ENCODE results near the gene SELENOM. TPM values are rescaled to one million over a fixed set of nuclear protein-coding genes. Genes with fewer than 3 reads are reported as not detected.

The SELENOM gene
- total RNA-seq, 1 donor from 2014 or later = 6.4 TPM

- Mint-ChIP-seq H3K4me1 (ENCODE audit: low read depth) (no peaks in the 10 kb centered on the region), H3K27me3 (ENCODE audit: insufficient read depth) (no peaks in the 10 kb centered on the region), H3K9me3 (no peaks in the 10 kb centered on the region), H3K36me3 (ENCODE audit: low read depth) (peaks cover 4% of the 10 kb centered on the region), H3K27ac (no peak overlapping the region), H3K4me3 (no peak overlapping the region)
- intact Hi-C loops (cut with micrococcal nuclease) = no loop called here
- DNase-seq (ENCODE audit: low spot score) = no peak
Observed at GRCh38 chr22:31091106-31091975, 16.0 kb downstream of the SELENOM start.

DNA sequence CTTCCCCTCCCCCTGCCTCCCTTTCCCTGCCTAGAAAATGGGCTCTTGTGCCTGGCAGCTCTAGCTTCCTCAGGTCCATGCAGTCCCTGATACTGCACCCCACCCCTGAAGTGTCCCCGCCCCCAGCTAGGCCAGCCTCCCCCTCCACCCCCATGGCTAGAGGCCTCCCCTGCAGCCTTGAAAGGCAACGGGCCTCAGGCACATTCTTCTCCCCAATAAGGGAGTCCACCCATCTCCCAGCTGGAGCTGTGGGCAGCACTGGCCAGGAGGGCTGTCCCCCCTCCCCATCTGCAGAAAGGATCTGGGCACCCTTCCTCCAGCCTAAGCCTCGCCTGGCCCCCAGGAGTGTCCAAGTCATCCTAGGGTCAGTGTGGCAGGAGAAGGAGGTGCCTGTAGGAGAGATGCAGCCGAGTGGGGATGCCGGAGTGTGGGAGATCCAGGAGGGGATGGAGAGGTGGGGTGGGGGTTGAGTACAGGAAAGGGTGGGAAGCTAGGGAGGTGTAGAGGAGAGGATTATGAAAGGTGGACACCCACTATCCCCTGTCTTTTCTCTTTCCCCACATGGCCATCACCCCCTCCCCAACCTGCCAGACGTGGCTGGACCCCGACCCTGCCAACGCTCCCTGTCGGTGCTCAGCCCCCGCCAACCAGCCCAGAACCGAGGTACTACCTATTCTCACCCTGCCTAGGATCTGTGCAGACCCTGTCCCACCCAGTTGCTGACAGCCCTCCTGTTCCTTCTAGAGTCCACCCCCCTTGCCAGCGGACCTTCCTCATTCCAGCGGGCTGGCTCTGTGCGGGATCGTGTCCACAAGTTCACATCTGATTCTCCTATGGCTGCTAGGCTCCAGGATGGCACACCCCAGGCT is 16.9 kb downstream of the SELENOM start:
- H3K27me3 Mint-ChIP-seq (ENCODE audit: insufficient read depth) = no peaks in the 10 kb centered on the region

GRCh38 chr22:31089160-31090100 is 17.9 kb downstream of the SELENOM start:
- H3K27ac Mint-ChIP-seq = no peak overlapping the region
- no peaks in the 10 kb centered on the region for H3K9me3 Mint-ChIP-seq
- no peaks in the 10 kb centered on the region for H3K27me3 Mint-ChIP-seq (ENCODE audit: insufficient read depth)
- no peak for DNase-seq (ENCODE audit: low spot score)
- H3K4me3 Mint-ChIP-seq = no peak overlapping the region
- intact Hi-C loops (cut with micrococcal nuclease) = loop anchor here (1.0 to 10.0 kb wide), 3 partner anchors 60 to 855 kb away; partner anchors contain the start of gene YWHAH
- peaks cover under 1% of the 10 kb centered on the region for H3K4me1 Mint-ChIP-seq (ENCODE audit: low read depth)
- no peaks in the 10 kb centered on the region for H3K36me3 Mint-ChIP-seq (ENCODE audit: low read depth)

More for the DNA sequence above, 16.9 kb downstream of the SELENOM start:
- DNase-seq (ENCODE audit: low spot score) = no peak
- no peaks in the 10 kb centered on the region for H3K4me1 Mint-ChIP-seq (ENCODE audit: low read depth)
- H3K36me3 Mint-ChIP-seq (ENCODE audit: low read depth) = no peaks in the 10 kb centered on the region
- intact Hi-C loops (cut with micrococcal nuclease) = no loop called here
- H3K9me3 Mint-ChIP-seq = no peaks in the 10 kb centered on the region
- no peak overlapping the region for H3K27ac Mint-ChIP-seq
- no peak overlapping the region for H3K4me3 Mint-ChIP-seq

- Mint-ChIP-seq H3K36me3 (ENCODE audit: low read depth) (no peaks in the 10 kb centered on the region), H3K4me1 (ENCODE audit: low read depth) (peaks cover 11% of the 10 kb centered on the region), H3K27ac (no peak overlapping the region), H3K4me3 (no peak overlapping the region), H3K27me3 (ENCODE audit: insufficient read depth) (no peaks in the 10 kb centered on the region), H3K9me3 (no peaks in the 10 kb centered on the region)
- intact Hi-C loops (cut with micrococcal nuclease) = loop anchor here (10.0 kb wide), 1 partner anchor 856 kb away; the partner anchor contains the start of gene YWHAH
- DNase-seq (ENCODE audit: low spot score) = no peak
Observed at GRCh38 chr22:31088233-31088986, 19.0 kb downstream of the SELENOM start.

DNA sequence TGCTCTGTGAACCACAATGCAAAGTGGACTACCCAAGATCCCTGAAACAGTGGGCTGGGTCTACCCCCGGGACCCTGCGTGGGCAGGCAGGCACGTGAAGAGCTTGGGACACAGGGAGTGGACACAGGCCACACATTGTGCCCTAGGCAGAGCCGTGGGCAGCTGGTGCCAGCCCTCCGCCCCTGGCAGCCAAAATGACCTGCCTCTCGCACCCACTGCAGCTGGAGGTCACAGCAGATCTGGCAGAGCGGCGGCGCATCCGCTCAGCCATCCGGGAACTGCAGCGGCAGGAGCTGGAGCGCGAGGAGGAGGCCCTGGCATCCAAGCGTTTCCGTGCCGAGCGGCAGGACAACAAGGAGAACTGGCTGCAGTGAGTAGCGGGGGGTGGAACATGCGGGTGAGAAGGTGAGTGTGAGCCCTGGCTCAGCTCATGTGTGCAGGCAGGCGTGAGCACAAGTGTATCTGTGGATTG is 19.6 kb downstream of the SELENOM start:
- peaks cover 17% of the 10 kb centered on the region for H3K4me1 Mint-ChIP-seq (ENCODE audit: low read depth)
- H3K36me3 Mint-ChIP-seq (ENCODE audit: low read depth) = no peaks in the 10 kb centered on the region
- H3K4me3 Mint-ChIP-seq = no peak overlapping the region
- DNase-seq (ENCODE audit: low spot score) = no peak
- intact Hi-C loops (cut with micrococcal nuclease) = loop anchor here (10.0 kb wide), 1 partner anchor 857 kb away; the partner anchor contains the start of gene YWHAH
- H3K9me3 Mint-ChIP-seq = no peaks in the 10 kb centered on the region
- no peaks in the 10 kb centered on the region for H3K27me3 Mint-ChIP-seq (ENCODE audit: insufficient read depth)
- H3K27ac Mint-ChIP-seq = no peak overlapping the region

GRCh38 chr22:31086703-31087330 is 20.6 kb downstream of the SELENOM start:
- Mint-ChIP-seq H3K27me3 (ENCODE audit: insufficient read depth) (no peaks in the 10 kb centered on the region), H3K27ac (no peak overlapping the region), H3K36me3 (ENCODE audit: low read depth) (no peaks in the 10 kb centered on the region), H3K9me3 (no peaks in the 10 kb centered on the region), H3K4me1 (ENCODE audit: low read depth) (peaks cover 27% of the 10 kb centered on the region), H3K4me3 (peak overlapping the region; percentile 92)
- no peak for DNase-seq (ENCODE audit: low spot score)
- intact Hi-C loops (cut with micrococcal nuclease) = loop anchor here (10.0 kb wide), 1 partner anchor 858 kb away; the partner anchor contains the start of gene YWHAH

DNA sequence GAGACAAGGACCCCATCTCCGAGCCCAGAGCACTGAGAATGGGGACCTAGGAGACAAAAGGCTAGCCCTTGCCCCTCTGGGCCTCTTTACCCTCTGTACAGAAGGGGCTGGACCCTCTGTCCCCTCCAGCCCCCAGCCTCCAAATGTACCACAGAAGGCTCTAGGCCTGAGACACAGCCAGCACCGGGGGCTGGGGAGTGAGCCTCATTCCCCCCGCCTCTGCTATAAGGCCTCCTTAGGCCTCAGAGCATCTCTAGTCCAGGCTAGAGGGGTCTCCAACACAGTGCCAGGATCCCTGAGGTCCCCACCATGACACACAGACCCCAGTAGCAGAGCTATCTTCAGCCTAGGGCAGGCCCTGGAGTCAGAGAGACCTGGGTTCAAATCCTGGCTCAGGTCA is 21.4 kb downstream of the SELENOM start:
- Mint-ChIP-seq H3K27me3 (ENCODE audit: insufficient read depth) (no peaks in the 10 kb centered on the region), H3K4me3 (peak overlapping the region; percentile 92), H3K27ac (no peak overlapping the region), H3K4me1 (ENCODE audit: low read depth) (peaks cover 34% of the 10 kb centered on the region), H3K9me3 (no peaks in the 10 kb centered on the region), H3K36me3 (ENCODE audit: low read depth) (no peaks in the 10 kb centered on the region)
- intact Hi-C loops (cut with micrococcal nuclease) = loop anchor here (1.0 to 10.0 kb wide), 4 partner anchors 74 to 859 kb away; partner anchors contain the start of genes PIK3IP1, RNF185 and YWHAH
- DNase-seq (ENCODE audit: low spot score) = no peak

DNA sequence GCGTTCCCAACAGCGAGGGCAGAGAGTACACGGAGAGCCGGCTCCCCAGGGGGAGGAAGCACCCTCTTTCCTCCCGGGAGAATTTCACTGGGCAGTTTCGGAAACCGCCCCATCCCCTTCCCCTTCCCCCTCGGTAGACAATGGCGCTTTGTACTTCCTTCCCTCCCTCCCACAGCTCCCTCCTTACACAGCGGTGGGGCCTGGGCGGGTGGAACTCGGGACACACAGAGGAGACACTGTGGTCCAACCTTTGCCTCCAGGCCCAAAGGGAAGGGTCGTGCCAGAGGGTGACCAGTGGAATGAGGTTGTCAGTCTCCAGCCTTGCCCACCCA is 21.9 kb downstream of the SELENOM start:
- intact Hi-C loops (cut with micrococcal nuclease) = loop anchor here (1.0 to 10.0 kb wide), 4 partner anchors 75 to 859 kb away; partner anchors contain the start of genes PIK3IP1, RNF185 and YWHAH
- DNase-seq (ENCODE audit: low spot score) = no peak
- peak overlapping the region; percentile 92 for H3K4me3 Mint-ChIP-seq
- peaks cover 38% of the 10 kb centered on the region for H3K4me1 Mint-ChIP-seq (ENCODE audit: low read depth)
- H3K36me3 Mint-ChIP-seq (ENCODE audit: low read depth) = no peaks in the 10 kb centered on the region
- H3K27me3 Mint-ChIP-seq (ENCODE audit: insufficient read depth) = no peaks in the 10 kb centered on the region
- peak overlapping the region; percentile 88 for H3K27ac Mint-ChIP-seq
- H3K9me3 Mint-ChIP-seq = no peaks in the 10 kb centered on the region

DNA sequence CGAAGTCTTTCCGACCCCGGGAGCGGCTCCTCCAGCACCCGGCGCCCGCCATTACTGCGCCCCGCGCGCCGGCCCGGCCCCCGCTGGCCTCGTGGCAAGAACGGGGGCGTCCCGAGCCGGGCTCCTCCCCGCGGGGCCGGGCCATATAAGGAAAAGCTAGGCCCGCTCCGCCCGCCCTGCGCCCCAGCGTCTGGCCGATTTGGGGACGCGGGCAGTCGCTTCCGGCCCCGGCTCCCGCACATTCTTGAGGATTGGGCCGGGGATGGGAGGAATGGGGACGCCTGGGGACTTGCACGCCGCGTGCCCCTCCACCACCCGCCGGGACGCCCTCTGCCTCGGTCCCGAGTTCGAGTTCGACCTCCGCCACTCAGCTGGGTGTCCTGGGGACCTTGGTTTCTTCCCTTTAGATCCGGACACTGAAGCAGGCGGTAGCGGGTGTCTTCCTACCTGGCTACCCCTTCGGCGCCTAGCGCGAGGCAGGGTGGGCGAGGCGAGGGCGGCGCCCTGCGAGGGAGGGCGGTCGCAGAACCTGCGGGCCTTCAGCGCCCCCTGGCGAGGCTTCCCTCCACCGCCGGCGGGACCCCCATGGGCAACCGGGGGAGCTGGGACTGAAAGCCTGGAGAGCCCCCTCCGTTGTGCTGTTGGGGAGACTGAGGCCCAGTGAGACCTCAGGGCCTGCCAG is 22.4 kb downstream of the SELENOM start:
- Mint-ChIP-seq H3K36me3 (ENCODE audit: low read depth) (no peaks in the 10 kb centered on the region), H3K9me3 (no peaks in the 10 kb centered on the region), H3K4me1 (ENCODE audit: low read depth) (peaks cover 40% of the 10 kb centered on the region), H3K4me3 (peak overlapping the region; percentile 92), H3K27me3 (ENCODE audit: insufficient read depth) (no peaks in the 10 kb centered on the region), H3K27ac (peak overlapping the region; percentile 88)
- peak; percentile 84 for DNase-seq (ENCODE audit: low spot score)
- intact Hi-C loops (cut with micrococcal nuclease) = loop anchor here (1.0 to 10.0 kb wide), 8 partner anchors 22 to 860 kb away; partner anchors contain the start of genes PIK3IP1, RNF185, SELENOM and YWHAH

DNA sequence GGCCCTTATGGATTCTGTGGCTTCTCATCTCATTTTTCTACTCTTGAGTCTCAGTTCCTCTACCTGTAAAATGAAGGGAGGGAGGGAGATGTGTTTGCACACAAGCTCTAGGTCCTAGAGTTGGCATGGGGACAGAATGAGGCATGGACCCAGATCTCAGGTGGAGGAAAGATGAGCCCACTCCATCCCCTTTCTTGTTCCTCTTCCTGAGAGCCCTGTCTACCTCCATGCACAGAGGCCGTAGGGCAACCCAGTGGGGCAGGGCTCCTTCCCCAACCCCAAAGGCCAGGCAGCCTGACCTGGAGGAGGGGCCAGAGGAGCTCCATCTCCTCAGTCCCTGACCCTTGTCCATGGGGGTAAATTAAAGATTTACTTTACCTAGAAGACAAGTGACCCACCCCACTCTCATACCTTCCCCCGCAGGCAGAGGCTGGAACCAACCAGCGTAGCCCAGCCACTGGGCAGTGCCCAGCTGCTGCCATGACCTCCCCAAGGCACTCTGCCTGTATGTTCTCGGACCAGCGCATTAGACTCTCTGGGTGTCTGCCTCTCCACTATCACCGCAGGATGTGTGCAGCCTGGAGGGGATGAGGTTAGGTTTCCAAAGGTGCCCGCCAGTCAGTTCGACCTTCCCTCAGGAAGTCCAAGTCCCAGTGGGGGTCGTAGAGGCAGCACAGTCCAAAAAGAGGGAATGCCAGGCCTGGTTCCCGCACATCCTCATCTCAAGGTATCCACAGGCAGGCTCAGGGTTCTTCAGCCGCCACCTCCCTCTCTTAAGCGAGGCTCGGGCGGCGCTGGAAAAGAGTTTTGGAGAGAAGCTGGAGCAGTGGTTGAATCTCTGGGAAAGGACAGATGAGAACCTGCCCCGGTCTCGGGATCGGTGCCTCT is 23.2 kb downstream of the SELENOM start:
- DNase-seq (ENCODE audit: low spot score) = no peak
- Mint-ChIP-seq H3K27me3 (ENCODE audit: insufficient read depth) (no peaks in the 10 kb centered on the region), H3K36me3 (ENCODE audit: low read depth) (no peaks in the 10 kb centered on the region), H3K4me1 (ENCODE audit: low read depth) (peaks cover 40% of the 10 kb centered on the region), H3K27ac (peak overlapping the region; percentile 75), H3K9me3 (no peaks in the 10 kb centered on the region), H3K4me3 (peak overlapping the region; percentile 92)
- intact Hi-C loops (cut with micrococcal nuclease) = loop anchor here (1.0 to 10.0 kb wide), 7 partner anchors 23 to 861 kb away; partner anchors contain the start of genes PIK3IP1, SELENOM and YWHAH
